Measurements from ENCODE around the gene CHD2.

The CHD2 gene

DNA sequence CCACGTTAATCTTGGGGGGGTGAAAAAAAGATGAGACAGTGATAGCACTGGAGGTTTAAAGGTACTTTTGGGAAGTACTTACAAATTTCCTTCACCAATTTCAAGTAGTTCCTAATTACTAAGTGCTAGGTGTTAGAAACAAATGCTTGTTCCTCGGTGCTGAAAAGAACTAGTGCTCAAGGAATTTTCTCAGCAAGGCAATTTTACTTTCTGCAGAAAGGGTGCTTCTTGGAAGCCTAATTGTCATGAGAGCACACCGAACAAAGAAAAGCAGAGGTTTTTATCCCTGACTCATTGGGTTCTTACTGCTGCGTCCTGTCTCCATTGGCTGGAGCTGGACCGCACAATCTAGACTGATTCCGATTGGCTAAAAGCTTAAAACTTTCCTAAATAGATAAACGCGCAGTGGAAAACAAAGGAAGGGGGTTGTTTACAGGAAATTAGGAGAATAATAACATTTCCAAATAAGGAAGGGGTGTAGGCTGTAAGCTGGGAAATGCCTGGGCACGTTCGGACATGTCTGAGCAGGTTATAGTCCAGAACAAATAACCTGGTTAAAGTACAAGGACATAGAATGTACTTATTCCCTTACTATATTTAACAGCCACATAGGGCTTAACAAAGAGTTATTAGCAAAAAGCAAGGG is 49.6 kb downstream of the CHD2 start:
- no peak overlapping the region for H4K8ac ChIP-seq (ENCODE audit: low read length)
- H3K4me1 ChIP-seq (ENCODE audit: control insufficient read depth, insufficient read depth, low read depth, low read length) = no peaks in the 10 kb centered on the region
- H3K9ac ChIP-seq (ENCODE audit: low read length) = no peak overlapping the region
- H3K4ac ChIP-seq (ENCODE audit: low read depth in 1 of 2, low read length in 2 of 2) = no peak overlapping the region
- H3K9me3 ChIP-seq (ENCODE audit: control insufficient read depth, low read length) = peaks cover 44% of the 10 kb centered on the region
- H3K4me3 ChIP-seq (ENCODE audit: insufficient read depth in 1 of 2, low read depth in 1 of 2, low read length in 2 of 2) = peak overlapping the region in 1 of 2 experiments; percentile 40
- no peaks in the 10 kb centered on the region for H3K27me3 ChIP-seq (ENCODE audit: control insufficient read depth in 1 of 2, insufficient read depth in 1 of 2, low read length in 2 of 2)
- no peak overlapping the region for H2BK12ac ChIP-seq (ENCODE audit: low read length in 2 of 2)
- H3K27ac ChIP-seq (ENCODE audit: low read length, poor library complexity, severe bottlenecking) = peak overlapping the region; percentile 3
- no peak overlapping the region for H3K23ac ChIP-seq (ENCODE audit: low read length in 2 of 2)
- H2AK5ac ChIP-seq (ENCODE audit: low read length, severe bottlenecking) = no peak overlapping the region
- H2BK15ac ChIP-seq (ENCODE audit: low read depth, poor library complexity, severe bottlenecking) = no peak overlapping the region
- H3K14ac ChIP-seq (ENCODE audit: low read length in 2 of 2) = no peak overlapping the region
- H2BK5ac ChIP-seq (ENCODE audit: low read depth, low read length, poor library complexity, severe bottlenecking) = no peak overlapping the region
- WGBS = 98% methylated on average over 8 of the region's 10 CpGs
- H4K91ac ChIP-seq (ENCODE audit: low read length) = no peak overlapping the region
- H2BK120ac ChIP-seq (ENCODE audit: low read depth, low read length) = no peak overlapping the region
- no peak overlapping the region for H3K18ac ChIP-seq (ENCODE audit: low read depth in 1 of 2, low read length in 2 of 2)
- DNase-seq = no peak
- H2AFZ ChIP-seq (ENCODE audit: low read depth, low read length) = no peak overlapping the region
- peaks cover 48 to 100% of the 10 kb centered on the region in 2 experiments for H3K36me3 ChIP-seq (ENCODE audit: control insufficient read depth in 1 of 2, insufficient read depth in 2 of 2, low read depth in 1 of 2, low read length in 2 of 2)
- no peak overlapping the region for H3K4me2 ChIP-seq (ENCODE audit: low read length, poor library complexity, severe bottlenecking)
- peaks cover 12% of the 10 kb centered on the region for H3K79me1 ChIP-seq (replicated peaks; ENCODE audit: low read length, poor library complexity, severe bottlenecking)

DNA sequence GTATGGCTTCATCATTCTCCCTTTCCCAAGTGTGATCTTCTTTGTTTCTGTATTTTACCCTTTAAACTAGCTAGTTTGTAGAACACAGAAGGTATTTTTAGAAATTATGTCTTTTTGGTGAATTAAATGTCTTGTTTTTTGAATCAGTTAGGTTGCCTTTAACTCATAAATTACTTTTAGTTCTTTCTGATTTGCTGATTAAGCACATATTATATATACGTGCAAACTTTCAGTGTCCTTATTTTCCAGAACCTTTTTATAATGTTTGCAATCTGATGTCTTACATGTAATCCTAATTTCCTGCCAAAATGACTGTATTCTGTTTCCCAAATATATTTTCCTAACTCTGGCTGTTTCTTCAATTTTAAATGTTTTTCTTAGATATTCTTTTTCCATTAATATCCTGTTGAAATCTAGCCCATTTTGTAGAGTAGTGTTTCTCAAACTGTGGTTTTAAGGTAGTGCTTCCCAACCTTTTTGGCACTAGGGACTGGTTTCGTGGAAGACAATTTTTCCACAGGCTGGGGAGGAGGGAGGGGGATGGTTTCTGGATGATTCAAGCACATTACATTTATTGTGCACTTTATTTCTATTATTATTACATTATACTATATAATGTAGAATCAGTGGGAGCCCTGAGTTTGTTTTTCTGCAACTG is 51.8 kb downstream of the CHD2 start:
- no peak overlapping the region for H3K4me3 ChIP-seq (ENCODE audit: insufficient read depth in 1 of 2, low read depth in 1 of 2, low read length in 2 of 2)
- WGBS = 100% methylated on average over 1 of the region's 2 CpGs

DNA sequence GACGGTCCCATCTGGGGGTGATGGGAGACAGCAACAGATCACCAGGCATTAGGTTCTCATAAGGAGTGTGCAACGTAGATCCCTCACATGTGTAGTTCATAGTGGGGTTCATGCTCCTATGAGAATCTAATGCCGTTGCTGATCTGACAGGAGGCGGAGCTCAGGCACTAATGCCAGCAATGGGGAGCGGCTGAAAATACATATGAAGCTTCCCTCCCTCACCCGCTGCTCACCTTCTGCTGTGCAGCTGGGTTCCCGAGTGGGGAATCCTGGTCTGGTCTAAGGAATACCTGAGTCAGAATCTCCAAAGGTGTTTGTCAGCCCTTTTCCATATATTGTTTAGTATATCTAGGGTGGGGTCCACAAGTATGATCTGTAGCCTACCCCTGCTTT is 52.3 kb downstream of the CHD2 start:
- Histone ChIP-seq H3K27ac (ENCODE audit: low read length, poor library complexity, severe bottlenecking) (no peak overlapping the region), H2AK5ac (ENCODE audit: low read length, severe bottlenecking) (no peak overlapping the region), H3K4me1 (ENCODE audit: control insufficient read depth, insufficient read depth, low read depth, low read length) (no peaks in the 10 kb centered on the region), H3K9me3 (ENCODE audit: control insufficient read depth, low read length) (peaks cover 31% of the 10 kb centered on the region), H2BK12ac (ENCODE audit: low read length in 2 of 2) (no peak overlapping the region), H2BK5ac (ENCODE audit: low read depth, low read length, poor library complexity, severe bottlenecking) (no peak overlapping the region), H3K18ac (ENCODE audit: low read depth in 1 of 2, low read length in 2 of 2) (no peak overlapping the region), H3K36me3 (ENCODE audit: control insufficient read depth in 1 of 2, insufficient read depth in 2 of 2, low read depth in 1 of 2, low read length in 2 of 2) (peaks cover 31 to 100% of the 10 kb centered on the region in 2 experiments), H3K4ac (ENCODE audit: low read depth in 1 of 2, low read length in 2 of 2) (no peak overlapping the region), H3K4me2 (ENCODE audit: low read length, poor library complexity, severe bottlenecking) (no peak overlapping the region), H3K27me3 (ENCODE audit: control insufficient read depth in 1 of 2, insufficient read depth in 1 of 2, low read length in 2 of 2) (no peaks in the 10 kb centered on the region), H3K9ac (ENCODE audit: low read length) (no peak overlapping the region), H4K91ac (ENCODE audit: low read length) (no peak overlapping the region), H2BK15ac (ENCODE audit: low read depth, poor library complexity, severe bottlenecking) (no peak overlapping the region), H3K23ac (ENCODE audit: low read length in 2 of 2) (no peak overlapping the region), H3K79me1 (replicated peaks; ENCODE audit: low read length, poor library complexity, severe bottlenecking) (peaks cover 11% of the 10 kb centered on the region), H2BK120ac (ENCODE audit: low read depth, low read length) (no peak overlapping the region), H3K14ac (ENCODE audit: low read length in 2 of 2) (no peak overlapping the region), H2AFZ (ENCODE audit: low read depth, low read length) (no peak overlapping the region), H3K4me3 (ENCODE audit: insufficient read depth in 1 of 2, low read depth in 1 of 2, low read length in 2 of 2) (no peak overlapping the region), H4K8ac (ENCODE audit: low read length) (no peak overlapping the region)
- no peak for DNase-seq
- WGBS = 96% methylated on average over 7 of the region's 7 CpGs

More for the DNA sequence above, 51.8 kb downstream of the CHD2 start:
- Histone ChIP-seq H3K36me3 (ENCODE audit: control insufficient read depth in 1 of 2, insufficient read depth in 2 of 2, low read depth in 1 of 2, low read length in 2 of 2) (peaks cover 36 to 100% of the 10 kb centered on the region in 2 experiments), H3K27ac (ENCODE audit: low read length, poor library complexity, severe bottlenecking) (no peak overlapping the region), H3K4me1 (ENCODE audit: control insufficient read depth, insufficient read depth, low read depth, low read length) (no peaks in the 10 kb centered on the region), H2AFZ (ENCODE audit: low read depth, low read length) (no peak overlapping the region), H3K9me3 (ENCODE audit: control insufficient read depth, low read length) (peaks cover 36% of the 10 kb centered on the region), H2BK5ac (ENCODE audit: low read depth, low read length, poor library complexity, severe bottlenecking) (no peak overlapping the region), H3K4ac (ENCODE audit: low read depth in 1 of 2, low read length in 2 of 2) (no peak overlapping the region), H4K8ac (ENCODE audit: low read length) (no peak overlapping the region), H3K14ac (ENCODE audit: low read length in 2 of 2) (no peak overlapping the region), H3K27me3 (ENCODE audit: control insufficient read depth in 1 of 2, insufficient read depth in 1 of 2, low read length in 2 of 2) (no peaks in the 10 kb centered on the region), H2BK120ac (ENCODE audit: low read depth, low read length) (no peak overlapping the region), H3K23ac (ENCODE audit: low read length in 2 of 2) (no peak overlapping the region), H2BK12ac (ENCODE audit: low read length in 2 of 2) (no peak overlapping the region), H2AK5ac (ENCODE audit: low read length, severe bottlenecking) (no peak overlapping the region), H3K4me2 (ENCODE audit: low read length, poor library complexity, severe bottlenecking) (no peak overlapping the region), H3K18ac (ENCODE audit: low read depth in 1 of 2, low read length in 2 of 2) (no peak overlapping the region), H3K79me1 (replicated peaks; ENCODE audit: low read length, poor library complexity, severe bottlenecking) (peaks cover 11% of the 10 kb centered on the region), H2BK15ac (ENCODE audit: low read depth, poor library complexity, severe bottlenecking) (no peak overlapping the region), H4K91ac (ENCODE audit: low read length) (no peak overlapping the region), H3K9ac (ENCODE audit: low read length) (no peak overlapping the region)
- no peak for DNase-seq

GRCh38 chr15:92953566-92953965 is 53.4 kb downstream of the CHD2 start:
- Histone ChIP-seq H3K4ac (ENCODE audit: low read depth in 1 of 2, low read length in 2 of 2) (no peak overlapping the region), H3K4me1 (ENCODE audit: control insufficient read depth, insufficient read depth, low read depth, low read length) (no peaks in the 10 kb centered on the region), H4K8ac (ENCODE audit: low read length) (no peak overlapping the region), H2BK15ac (ENCODE audit: low read depth, poor library complexity, severe bottlenecking) (no peak overlapping the region), H2AFZ (ENCODE audit: low read depth, low read length) (no peak overlapping the region), H3K27ac (ENCODE audit: low read length, poor library complexity, severe bottlenecking) (no peak overlapping the region), H2AK5ac (ENCODE audit: low read length, severe bottlenecking) (no peak overlapping the region), H3K4me2 (ENCODE audit: low read length, poor library complexity, severe bottlenecking) (no peak overlapping the region), H3K9me3 (ENCODE audit: control insufficient read depth, low read length) (peaks cover 20% of the 10 kb centered on the region), H3K18ac (ENCODE audit: low read depth in 1 of 2, low read length in 2 of 2) (no peak overlapping the region), H3K27me3 (ENCODE audit: control insufficient read depth in 1 of 2, insufficient read depth in 1 of 2, low read length in 2 of 2) (no peaks in the 10 kb centered on the region), H3K14ac (ENCODE audit: low read length in 2 of 2) (no peak overlapping the region), H2BK120ac (ENCODE audit: low read depth, low read length) (no peak overlapping the region), H3K79me1 (replicated peaks; ENCODE audit: low read length, poor library complexity, severe bottlenecking) (peaks cover 11% of the 10 kb centered on the region), H3K36me3 (ENCODE audit: control insufficient read depth in 1 of 2, insufficient read depth in 2 of 2, low read depth in 1 of 2, low read length in 2 of 2) (peaks cover 26 to 100% of the 10 kb centered on the region in 2 experiments), H3K23ac (ENCODE audit: low read length in 2 of 2) (no peak overlapping the region), H2BK12ac (ENCODE audit: low read length in 2 of 2) (no peak overlapping the region), H3K4me3 (ENCODE audit: insufficient read depth in 1 of 2, low read depth in 1 of 2, low read length in 2 of 2) (no peak overlapping the region), H3K9ac (ENCODE audit: low read length) (no peak overlapping the region), H4K91ac (ENCODE audit: low read length) (no peak overlapping the region), H2BK5ac (ENCODE audit: low read depth, low read length, poor library complexity, severe bottlenecking) (no peak overlapping the region)
- DNase-seq = no peak
- 100% methylated on average over 1 of the region's 2 CpGs for WGBS

Measured in mesenchymal stem cell (in vitro differentiated cells and primary cell).